ENCODE data around the gene TPP1.

The TPP1 gene

DNA sequence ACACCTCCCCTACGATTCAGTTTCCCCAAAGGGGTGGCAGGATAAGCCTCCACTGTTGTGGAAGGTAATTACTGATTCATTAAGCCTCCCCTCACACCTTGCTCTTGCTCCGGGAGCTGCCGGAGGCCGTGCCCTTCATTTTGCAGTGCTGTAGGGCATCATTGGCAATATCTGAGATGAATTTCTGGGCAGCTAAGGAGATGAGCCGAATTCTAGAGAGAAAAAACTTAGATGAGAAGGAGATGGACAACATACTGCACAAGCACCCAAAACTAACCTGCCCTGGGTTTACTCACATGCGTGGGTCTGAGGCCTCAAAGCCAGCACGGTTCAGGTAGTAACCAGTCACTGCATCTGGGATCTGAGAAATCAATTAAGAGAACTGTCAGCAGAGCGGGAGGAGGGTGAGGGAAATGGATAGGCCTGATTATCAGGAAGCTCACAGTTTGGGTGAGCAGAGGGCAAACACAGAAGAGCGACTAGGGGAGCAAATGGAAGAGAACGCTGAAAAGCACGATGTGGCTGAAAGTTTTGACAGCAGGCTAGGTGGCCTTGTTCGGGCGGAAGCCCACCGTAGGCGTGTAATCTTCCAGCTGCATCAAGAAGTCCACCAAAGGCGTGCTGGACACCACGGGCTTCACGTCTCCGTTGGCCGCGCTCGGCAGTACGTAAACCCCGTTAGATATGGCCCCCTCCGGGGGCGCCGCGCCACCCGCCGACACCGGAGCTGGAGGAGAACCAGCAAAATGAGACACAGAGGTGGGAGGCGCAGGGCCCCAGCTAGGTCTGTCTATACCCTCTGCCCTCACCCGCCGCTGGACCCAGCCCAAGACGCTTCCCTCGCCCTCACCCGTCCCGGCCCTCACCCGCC is 7.9 kb downstream of the TPP1 start:
- peak; percentile 4 to 15 for DNase-seq

DNA sequence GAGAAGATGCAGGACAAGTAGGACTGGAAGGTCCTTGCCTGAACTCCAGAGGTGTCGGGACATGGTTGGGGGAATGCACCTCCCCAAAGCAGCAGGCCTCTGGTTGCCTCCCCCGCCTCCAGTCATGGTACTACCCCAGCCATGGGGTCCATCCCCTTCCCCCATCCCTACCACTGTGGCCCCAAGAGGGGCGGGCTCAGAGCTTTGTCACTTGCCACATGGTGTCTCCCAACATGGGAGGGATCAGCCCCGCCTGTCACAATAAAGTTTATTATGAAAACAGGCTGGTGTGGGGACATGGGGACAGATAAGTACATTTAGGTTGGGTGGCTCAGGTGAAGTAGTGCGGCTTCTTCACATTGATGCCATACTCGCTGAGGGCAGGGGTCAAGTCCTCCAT is 8.6 kb downstream of the TPP1 start:
- no peak for DNase-seq

DNA sequence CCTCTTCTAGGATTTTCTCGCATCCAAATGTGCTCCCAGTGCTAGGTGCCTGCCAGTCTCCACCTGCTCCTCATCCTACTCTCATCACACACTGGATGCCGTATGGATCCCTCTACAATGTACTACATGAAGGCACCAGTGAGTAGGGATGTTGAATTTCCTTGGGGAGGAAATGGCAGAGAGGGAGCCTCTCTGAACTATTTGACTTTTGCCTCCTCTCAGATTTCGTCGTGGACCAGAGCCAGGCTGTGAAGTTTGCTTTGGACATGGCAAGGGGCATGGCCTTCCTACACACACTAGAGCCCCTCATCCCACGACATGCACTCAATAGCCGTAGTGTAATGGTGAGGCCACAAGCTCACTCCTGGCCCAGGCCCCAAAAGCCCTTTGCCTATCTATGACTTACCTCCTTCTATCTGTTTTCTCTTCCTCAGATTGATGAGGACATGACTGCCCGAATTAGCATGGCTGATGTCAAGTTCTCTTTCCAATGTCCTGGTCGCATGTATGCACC is 9.7 kb downstream of the TPP1 start:
- no peak for DNase-seq

DNA sequence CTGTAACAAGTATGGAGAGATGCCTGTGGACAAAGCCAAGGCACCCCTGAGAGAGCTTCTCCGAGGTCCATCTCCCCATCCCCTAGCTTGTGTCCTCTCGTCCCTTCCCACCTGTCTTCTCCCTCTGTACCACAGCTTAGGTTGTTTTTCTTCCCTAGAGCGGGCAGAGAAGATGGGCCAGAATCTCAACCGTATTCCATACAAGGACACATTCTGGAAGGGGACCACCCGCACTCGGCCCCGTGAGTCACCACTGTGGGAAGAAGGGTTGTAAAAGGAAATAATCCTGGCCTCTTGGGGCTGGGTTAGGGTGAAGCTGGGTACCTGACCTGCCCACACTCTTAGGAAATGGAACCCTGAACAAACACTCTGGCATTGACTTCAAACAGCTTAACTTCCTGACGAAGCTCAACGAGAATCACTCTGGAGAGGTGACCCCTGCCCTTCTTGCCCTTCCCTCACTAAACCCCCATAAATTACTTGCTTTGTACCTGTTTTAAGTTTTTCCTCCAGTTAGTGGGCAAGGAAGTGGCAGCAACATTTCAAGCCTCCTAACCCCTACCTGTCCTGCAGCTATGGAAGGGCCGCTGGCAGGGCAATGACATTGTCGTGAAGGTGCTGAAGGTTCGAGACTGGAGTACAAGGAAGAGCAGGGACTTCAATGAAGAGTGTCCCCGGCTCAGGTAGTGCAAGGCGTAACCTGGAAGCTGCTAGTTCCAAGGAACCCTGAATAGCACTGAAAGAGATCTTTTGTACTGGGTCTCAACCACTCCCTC is 10.3 kb downstream of the TPP1 start:
- no peak for DNase-seq

DNA sequence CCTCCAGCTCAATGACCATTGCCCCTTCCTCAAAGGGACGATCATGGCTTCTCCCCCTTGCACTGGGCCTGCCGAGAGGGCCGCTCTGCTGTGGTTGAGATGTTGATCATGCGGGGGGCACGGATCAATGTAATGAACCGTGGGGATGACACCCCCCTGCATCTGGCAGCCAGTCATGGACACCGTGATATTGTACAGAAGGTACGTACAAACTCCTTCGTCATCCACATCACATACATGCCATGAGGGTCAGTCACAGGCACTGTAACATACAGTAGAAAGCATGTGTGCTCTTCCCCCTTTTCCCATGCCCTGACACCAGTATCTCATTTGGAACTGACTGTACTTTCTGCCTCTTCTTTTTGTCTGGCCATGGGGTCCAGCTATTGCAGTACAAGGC is 11.2 kb downstream of the TPP1 start:
- DNase-seq = no peak

DNA sequence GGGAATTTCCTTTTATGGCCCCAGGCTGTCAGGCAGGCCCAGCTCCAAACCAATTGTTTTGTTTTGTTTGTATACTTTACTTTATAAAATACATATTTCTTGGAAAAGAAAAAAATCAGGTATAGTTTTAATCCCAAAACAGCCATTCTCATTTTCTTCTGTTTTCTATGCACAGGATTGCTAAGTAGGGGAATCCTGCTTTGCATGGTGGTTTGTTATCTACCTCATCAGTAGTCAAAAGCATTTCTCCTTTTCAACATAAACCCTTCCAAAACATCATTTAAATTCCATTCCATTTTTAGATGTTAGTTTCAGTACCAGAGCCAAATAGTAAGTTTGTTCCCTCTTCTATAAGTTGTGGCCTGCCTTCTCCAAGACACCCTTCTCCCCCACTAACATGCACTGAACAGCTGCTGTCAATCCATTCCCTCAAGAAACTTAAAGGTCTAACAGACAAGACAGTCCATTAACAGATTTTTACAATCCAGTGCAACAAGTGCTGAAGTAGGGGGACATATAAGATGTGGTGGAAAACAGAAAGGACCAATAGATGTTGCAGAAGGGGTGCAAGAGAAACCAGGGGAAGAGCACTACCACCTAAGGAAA is 11.9 kb downstream of the TPP1 start:
- DNase-seq = no peak

DNA sequence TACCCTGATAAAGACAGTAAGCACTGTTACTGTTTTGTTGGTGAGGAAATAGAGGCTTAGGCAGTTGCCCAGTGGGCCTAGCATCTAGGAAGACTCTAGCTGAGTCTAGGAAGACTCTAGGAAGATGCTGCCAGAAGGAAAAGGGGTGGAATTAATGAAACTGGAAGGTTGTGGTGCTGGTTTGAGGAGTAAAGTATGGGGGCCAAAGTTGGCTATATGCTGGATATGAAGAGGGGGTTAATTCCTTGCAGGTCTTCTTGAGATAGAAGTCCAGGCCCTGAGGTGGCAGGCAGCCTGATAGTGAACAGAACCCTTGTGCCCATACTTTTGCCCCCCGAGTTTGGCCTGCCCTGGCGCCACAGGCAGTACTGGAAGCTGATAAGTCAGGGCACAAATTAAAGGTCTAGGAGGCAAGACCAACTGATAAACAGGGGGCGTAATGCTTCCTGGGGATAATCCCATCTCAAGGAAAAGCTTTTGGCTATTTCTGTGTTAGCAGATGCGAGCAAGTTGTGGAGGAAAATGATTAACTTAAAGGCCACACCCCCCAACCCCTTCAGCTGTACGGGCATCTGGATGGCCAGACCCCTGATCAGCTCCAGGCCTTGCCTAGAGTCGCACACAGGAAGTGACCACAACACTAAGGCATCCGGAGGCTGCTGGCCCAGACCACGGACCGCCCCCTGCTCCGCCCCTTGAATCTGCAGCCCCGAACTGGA is 12.6 kb downstream of the TPP1 start:
- DNase-seq = peak; percentile 55 to 62

DNA sequence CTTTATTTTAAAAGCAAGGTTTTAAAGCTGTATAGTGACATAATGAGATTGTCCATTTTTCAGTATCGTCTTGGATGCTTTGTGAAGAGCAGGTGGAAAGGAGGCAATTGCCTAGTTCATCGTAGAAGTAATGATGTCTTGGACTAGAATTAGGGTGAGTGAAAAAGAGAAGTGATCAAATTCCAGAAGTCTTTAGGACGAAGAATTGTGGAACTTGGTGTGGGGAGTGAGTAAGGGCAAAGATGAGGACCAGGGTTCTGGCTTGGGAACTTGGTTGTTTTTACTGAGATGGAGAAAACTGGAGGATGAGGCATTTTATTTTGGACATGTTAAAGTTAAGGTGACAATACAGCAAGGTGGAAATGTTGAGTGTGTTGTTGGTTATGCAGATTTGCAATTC is 14.4 kb downstream of the TPP1 start:
- peak; percentile 16 to 28 for DNase-seq

DNA sequence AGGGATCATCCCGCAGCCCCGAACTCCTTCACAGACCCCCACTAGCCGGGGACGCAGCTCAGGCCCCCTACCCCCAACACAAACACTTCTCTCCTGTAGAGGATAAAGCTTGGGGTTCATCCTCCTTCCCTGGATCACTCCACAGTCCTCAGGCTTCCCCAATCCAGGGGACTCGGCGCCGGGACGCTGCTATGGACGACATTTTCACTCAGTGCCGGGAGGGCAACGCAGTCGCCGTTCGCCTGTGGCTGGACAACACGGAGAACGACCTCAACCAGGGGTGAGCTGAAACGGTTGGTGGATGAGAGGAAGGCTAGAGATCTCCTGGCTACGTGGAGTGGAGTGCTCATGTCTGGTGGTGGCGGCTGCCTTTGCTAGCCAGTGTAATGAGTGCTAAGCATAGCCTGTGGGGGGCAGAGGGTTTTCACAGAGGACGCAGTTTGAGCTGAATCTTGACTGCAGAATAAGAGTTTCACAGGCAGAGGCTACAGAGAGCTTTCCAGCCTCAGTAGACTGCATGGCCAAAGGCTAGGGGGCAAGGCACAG is 15.1 kb downstream of the TPP1 start:
- DNase-seq = peak; percentile 16 to 45

DNA sequence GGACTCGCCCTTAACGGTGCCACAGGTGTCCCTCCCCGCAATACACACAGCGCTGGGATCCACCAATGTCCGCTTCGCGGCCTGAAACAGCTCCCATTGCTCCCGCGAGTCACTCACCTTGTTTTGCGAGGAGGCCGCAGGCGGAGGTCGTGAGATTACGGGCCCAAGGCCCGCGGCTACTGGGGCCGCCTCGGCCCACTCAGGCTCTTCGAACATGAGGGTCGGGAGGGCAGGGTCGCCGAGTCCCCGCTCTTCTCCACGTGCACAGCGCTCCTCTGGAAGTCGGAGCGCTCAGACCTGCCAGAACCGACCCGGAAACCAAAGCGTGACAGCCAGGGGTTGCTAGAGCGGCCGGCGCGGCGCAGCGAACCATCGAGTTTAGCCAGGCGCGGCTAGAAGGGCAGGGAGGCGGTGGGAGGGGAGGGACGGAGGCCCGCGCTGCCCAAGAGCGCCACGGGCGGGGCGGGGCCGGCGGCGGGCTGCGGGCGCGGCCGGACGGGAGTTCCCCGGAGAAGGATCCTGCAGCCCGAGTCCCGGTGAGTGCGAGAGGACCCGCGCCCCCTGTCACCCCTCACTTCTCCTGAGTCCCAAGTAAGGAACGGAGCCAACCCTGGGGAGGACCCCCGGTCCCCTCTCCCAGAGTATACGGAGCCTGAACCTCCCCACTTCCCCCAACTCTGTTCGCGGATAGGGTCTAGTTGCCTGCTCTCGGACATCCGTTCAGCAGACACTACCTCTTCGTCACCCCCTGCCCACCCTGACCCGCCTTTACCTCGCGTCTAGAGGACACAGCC is 15.7 kb downstream of the TPP1 start, which contains the start of the genes ILK and RRP8:
Gene ILK (plus strand): TSS at position 488 of the 794 bp plus-strand sequence. CDS start 498 bp downstream, outside the sequence.
Gene RRP8 (minus strand): TSS at position 330 of the 794 bp plus-strand sequence. CDS start 114 bp downstream, at position 216.
- DNase-seq = peak; percentile 90

DNA sequence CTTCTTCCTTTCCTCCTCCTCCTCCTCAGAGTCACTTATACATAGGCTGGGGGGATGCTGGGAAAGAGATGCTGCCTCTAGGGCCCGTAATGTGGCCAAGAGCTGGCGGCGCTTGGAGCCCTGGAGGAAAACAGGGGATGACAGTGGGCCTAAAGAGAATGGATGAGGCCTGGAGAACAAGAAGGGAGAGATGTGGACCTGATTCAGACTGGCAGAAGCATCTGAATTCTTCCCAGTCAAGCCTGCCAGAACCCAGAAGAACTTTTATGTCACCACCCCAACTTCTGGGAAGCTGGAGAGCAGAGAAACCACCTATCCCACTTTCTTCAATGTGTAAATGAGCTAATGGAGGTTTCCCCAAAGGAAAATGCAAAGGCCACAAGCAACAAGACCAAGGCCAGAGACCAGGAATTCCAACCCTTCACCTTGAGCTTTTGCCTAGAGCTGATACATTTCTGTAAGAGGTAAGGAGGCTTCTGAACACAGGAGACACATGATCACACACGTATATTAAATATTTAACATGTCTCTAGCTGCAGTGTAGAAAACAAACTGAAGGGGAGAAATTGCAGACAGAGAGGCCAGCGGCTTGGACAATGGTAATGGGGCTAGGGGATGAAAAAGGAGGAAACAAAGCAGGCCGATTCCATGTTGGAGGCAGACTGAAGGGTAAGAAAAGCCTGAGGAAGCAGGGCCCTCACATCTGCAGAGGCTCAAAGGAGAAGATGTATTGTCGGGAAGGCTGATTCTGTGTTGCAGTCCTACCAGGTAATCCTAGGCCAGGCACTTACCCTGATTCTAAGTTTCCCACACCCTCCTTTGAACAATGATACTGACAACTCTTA is 16.9 kb downstream of the TPP1 start:
- no peak for DNase-seq

DNA sequence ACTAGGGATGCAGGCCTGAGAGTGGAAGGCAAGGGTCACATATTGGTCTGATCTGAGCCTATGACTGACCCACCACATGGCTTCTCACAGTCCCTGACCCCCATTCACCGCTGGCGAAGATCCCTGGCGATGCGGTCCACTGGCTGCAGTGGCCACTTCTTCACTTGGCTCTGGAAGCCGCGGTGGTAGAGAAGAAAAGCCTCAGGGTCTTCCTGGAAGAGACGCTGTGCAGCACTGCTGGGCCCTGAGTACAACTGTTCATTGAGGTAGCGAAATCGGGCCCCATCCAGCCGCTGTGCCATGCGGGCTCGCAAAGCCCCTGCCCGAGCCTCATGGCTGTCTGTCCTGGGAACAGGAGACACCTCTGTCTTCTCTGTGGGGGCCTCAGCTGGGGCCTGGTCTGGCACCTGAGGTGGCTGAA is 18.2 kb downstream of the TPP1 start:
- no peak for DNase-seq

DNA sequence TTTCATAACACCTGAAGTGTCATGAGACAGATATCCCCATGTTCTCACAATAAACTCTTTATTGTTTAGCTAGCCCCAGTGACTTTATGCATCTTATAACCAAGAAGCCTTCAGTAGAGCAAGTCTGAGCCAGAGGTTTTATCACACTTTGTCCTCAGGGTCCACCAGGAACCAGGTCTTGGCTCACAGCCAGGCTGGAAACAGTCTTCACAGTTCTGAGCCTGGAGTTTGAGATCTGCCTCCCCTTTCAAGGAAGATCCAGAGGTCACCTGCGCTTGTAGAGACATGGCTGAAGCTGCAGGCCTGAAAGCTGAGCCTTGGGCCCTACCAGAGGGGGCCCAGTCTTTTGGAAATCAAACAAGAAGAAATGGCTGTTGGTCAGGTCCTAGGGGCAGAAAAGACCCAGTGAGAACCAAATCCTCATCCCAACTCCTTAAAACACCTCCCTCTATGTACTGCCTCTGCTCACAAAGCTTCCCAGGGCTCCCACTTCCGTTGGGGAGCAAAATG is 19.3 kb downstream of the TPP1 start:
- DNase-seq = no peak

DNA sequence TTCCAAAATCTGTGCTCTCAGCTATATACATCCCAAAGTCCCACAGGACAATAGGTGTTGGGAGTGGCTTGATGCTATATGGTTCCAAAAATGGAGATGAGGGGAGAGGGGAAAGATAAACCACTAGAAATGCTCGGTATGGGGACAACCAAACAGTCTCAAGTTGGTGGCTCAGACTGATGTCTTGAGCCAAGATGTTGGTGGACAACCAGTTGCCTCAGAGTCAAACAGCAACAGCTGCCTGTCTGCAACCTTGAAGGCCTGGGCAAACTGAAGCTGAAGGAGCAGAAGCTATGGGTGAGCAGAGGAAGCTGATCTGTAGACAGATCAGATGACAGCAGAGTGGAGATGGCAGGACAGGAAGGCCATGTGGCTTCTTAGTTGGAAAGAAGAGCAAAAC is 19.8 kb downstream of the TPP1 start:
- DNase-seq = no peak

DNA sequence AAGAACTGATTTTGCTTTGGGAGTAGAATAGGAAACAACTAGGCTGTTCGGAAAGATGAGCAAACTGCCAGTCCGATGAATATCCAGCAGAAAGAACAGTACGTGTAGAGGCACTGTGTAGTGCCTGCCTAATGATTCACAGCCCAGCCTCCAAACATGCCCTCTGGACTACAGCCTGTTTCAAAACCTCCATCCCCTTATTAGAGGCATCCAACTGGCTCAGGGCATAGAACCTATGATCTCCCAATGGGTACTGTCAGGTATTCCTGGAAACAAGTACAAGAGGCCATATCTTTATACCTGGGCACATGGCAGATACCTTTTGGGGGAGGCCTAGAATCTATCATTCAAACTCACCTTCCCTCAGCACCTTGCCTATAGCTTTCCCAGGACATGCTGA is 20.7 kb downstream of the TPP1 start:
- DNase-seq = no peak

DNA sequence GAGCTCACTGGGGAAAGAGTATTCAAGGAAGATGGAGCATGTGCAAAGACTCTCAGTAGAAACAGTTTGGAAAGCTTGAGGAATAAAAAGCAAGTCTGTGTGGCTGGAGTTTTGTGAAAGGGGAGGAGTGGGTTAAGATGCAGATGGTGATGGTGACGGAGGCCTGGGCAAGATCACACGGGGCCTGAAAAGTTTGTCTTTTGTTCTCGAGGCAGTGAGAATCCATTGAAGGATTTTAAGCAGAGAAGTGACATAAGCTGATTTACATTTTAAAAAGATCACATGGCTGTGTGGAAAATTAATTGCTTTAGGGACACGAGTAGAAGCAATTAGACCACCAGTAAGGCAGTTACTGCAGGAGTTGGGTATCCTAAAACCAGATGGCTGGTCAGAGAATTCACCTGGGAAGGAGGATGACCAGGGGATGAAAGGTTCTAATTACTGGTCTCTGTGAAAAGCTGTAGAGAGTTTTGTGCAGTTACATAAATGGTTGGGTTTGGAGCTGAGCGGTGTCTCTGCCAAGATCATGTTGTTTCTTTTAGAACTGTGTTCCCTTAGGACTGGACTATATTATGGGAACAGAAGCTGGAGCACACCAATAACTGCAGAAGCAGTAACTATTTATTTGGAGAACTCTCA is 22.9 kb downstream of the TPP1 start:
- DNase-seq = no peak

DNA sequence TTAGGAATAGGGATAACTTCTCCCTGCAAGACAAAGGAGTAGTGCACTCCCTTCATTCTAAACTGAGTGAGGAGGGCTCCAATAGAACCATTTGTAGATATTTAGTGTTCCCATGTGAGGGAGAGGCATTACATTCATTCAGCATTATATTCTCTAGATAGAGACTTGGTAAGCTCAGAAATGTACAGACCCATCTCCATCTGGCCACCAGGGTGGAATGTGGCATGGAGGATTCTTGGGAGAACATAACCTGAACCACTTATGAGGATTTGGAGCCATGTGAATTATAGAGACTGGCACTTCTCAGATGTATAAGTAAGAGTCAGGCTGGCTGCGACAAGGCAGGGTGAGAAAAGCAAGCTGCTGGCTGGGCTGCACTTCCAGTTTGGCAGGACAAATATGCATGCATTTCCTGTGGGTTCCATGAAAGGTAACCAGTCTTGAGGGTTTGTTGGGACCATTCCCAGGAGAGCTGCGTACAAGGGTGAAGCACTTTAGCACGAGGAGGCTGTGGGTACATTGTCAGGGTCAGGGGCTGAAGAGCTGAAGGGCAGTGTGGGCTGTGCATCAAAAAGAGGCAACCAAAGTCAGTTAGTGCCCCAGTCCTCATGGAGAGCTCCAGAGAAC is 25.0 kb downstream of the TPP1 start:
- DNase-seq = no peak

DNA sequence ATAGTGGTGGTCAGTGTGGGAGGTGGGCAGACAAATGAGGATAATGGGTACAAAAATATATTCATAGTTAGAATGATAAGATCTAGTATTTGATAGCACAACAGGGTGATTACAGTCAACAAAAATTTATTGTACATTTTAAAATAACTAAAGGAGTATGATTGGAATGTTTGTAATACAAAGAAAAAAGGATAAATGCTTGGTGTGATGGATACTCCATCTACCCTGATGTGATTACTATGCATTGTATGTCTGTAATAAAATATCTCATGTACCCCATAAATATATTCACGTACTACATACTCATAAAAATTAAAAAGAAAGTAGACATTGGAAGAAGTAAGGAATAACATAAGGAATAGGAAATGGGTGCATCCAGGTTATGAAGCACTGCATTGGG is 31.2 kb downstream of the TPP1 start:
- no peak for DNase-seq

Measured in inflammatory macrophage (primary cell).